ENCODE results near the gene GDAP2.
A peak's percentile ranks its signal among the peaks of the same experiment; 100 is the strongest.
"Not testable (repeated sequence)": the region's sequence is repeated elsewhere in the genome, so short reads cannot be mapped to it uniquely, and the experiment has no call there.

The GDAP2 gene

GRCh38 chr1:117929343-117930172 is at the start of gene GDAP2, which contains the start of gene WDR3:
TSS of gene GDAP2 (minus strand) at chr1:117929621. CDS start at chr1:117920357, 9,264 bp downstream.
TSS of gene WDR3 (plus strand) at chr1:117929739. CDS start at chr1:117933320, 3,581 bp downstream.
- FAIRE-seq: peak; percentile 91

- no peak for FAIRE-seq
Measured at GRCh38 chr1:117976381-117976780, 47.0 kb upstream of the GDAP2 start.

- FAIRE-seq: no peak
Measured at GRCh38 chr1:117971777-117972176, 42.4 kb upstream of the GDAP2 start.

GRCh38 chr1:117970252-117970651 is 40.8 kb upstream of the GDAP2 start:
- FAIRE-seq: no peak

- no peak for FAIRE-seq
Measured at GRCh38 chr1:117967881-117968280, 38.5 kb upstream of the GDAP2 start.

DNA sequence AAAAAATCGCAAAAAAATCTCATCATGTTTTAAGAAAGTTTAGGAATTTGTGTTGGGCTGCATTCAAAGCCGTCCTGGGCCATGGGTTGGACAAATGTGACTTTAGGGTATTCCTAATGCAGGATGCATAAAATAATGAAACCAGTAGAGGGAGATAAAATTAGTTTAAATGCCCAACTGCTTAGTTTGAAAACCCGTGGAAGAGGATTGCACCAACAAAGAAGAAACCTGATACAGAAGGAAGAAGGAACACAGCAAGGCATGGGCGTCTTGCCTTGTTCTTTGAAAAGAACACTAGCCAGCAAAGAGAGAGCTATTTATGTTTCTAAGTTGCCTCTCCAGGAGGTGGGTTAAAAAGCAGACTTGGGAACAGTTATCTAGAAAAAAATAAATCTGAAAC is 38.1 kb upstream of the GDAP2 start:
- FAIRE-seq: no peak

- no peak for FAIRE-seq
Measured at GRCh38 chr1:117964290-117965038, 35.0 kb upstream of the GDAP2 start.

- FAIRE-seq: no peak
Measured at GRCh38 chr1:117959364-117959763, 29.9 kb upstream of the GDAP2 start.

GRCh38 chr1:117952386-117952785 is 23.0 kb upstream of the GDAP2 start:
- FAIRE-seq: no peak

DNA sequence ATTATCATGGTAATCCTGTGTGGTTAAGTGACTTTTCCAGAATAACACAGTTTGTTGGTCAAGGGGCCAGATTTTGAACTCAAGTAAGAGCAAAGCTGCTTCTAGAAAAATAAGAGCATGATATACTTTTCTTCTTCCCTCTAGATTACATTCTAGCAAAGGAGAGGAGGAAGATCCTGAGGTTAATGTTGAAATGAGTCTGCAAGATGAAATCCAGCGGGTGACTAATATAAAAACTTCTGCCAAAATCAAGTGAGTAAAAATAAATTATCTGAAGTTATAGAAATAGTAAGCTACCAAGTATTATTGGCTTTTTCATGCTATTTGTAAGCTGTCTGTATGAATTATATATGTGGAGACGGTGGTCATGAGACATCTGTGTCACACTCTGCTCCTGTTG is 12.9 kb upstream of the GDAP2 start:
- FAIRE-seq: no peak

GRCh38 chr1:117933769-117934168 is 4.3 kb upstream of the GDAP2 start:
- no peak for FAIRE-seq

GRCh38 chr1:117932576-117932975 is 3.2 kb upstream of the GDAP2 start:
- no peak for FAIRE-seq

- no peak for FAIRE-seq
Measured at GRCh38 chr1:117930484-117930883, 1.1 kb upstream of the GDAP2 start.

GRCh38 chr1:117930173-117930447 is 689 bp upstream of the GDAP2 start:
- no peak for FAIRE-seq

- no peak for FAIRE-seq
Measured at GRCh38 chr1:117928881-117929342, 509 bp downstream of the GDAP2 start.

GRCh38 chr1:117925981-117926380 is 3.4 kb downstream of the GDAP2 start:
- FAIRE-seq: no peak

DNA sequence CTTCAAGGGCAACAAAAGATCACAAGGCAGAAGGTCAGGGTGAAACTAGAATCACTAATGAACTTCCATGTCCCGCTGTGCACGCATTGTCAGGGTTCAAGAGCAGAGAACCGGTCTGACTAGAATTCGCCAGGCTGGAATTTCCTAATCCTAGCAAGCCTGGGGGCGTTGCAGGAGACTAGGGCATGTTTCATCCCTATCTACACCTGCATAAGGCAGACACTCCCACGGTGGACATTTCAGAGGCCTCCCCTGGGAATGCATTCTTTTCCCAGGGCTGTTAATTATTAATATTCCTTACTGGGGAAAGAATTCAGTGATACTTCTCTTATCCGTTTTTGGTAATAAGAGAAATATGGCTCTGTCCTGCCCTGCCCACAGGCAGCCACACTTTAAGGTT is 6.7 kb downstream of the GDAP2 start:
- not testable (repeated sequence) for FAIRE-seq

GRCh38 chr1:117921991-117922390 is 7.4 kb downstream of the GDAP2 start:
- no peak for FAIRE-seq

DNA sequence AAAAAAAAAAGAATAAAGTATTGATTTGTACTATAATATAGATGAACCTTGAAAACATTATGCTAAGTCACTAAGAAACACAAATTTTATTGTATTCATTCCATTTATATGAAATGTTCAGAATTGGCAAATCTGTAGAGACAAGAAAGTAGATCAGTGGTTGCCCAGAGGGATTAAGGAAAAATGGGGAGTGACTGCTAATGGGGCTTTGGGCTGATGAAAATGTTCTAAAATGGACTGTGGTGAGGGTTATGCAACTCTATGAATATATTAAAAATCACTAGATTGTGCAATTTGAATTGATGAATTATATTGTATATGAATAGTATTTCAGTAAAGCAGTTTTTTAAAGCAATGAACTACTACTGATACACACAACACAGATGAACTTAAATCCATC is 10.0 kb downstream of the GDAP2 start:
- no peak for FAIRE-seq

DNA sequence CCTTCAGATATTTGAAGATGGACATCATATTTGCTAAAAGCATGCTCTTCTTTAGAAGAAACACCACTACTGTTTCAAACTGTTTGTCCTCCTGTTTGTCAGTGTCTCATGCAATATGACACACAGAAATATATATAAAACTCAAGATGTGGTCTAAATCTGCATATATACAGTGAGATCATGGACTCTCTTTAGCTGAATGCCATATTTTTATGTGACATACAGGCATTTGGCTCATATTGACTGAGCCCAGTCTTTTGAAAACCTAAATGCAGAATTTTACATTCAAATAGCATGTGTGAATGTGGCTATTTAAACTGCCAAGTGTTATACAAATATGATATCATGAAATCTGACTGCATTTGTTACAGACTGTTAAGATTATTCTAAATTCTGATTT is 18.4 kb downstream of the GDAP2 start:
- no peak for FAIRE-seq

GRCh38 chr1:117905019-117905418 is 24.4 kb downstream of the GDAP2 start:
- FAIRE-seq: no peak

DNA sequence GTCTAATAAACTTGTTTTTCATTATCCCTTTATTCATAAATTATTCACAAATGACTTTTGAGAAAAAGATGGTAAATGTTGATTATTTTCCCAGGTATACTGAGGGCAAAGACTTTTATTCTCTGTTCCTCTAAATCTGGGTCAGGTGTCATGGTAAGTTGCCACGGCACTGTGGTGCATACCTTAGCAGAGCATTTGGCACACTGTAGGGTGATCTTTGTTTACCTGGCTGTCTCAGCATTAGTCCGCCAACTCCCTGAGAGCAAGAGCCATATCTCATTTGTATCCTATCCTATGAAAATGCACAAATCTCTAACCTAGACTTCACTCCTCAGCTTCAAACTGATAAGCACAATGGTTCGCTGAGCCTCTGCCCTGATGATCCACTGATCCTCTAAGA is 24.9 kb downstream of the GDAP2 start:
- FAIRE-seq: no peak

GRCh38 chr1:117902944-117903343 is 26.5 kb downstream of the GDAP2 start:
- no peak for FAIRE-seq

DNA sequence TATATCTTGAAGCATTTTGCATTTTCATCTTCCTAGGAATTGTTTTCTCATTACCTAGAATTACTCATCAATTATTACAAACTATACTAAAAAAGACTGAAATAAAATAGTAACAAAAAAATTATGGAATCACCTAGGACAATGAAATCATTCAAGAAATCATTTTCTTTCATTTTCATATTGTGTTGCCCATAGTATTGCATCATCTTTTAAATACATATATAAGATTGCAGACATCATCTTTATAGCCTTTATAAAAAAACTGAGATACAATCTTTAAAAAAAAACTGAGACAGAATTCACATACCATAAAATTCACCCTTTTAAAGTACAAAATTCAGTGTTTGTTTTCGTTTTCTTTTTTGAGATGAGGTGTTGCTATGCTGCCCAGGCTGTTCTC is 29.6 kb downstream of the GDAP2 start:
- FAIRE-seq: no peak
